ENCODE data around the gene MDGA2.
"Not testable (repeated sequence)": the region's sequence is repeated elsewhere in the genome, so short reads cannot be mapped to it uniquely, and the experiment has no call there.

- not testable (repeated sequence) for TF ChIP-seq EZH2 (IDR thresholded peaks at IDR 0.05); POLR2AphosphoS5 (IDR thresholded peaks at IDR 0.05; ENCODE audit: borderline replicate concordance, low read depth, low read length); FOXP2 (optimal IDR thresholded peaks at IDR 0.05; ENCODE audit: control extremely low read depth, extremely low read length, insufficient read depth)
These were observed 503.5 kb downstream of the MDGA2 start for GRCh38 chr14:47171896-47172295.
